ENCODE results near the gene SLC13A3. TPM values are rescaled to one million over a fixed set of nuclear protein-coding genes. Genes with fewer than 3 reads are reported as not detected.
A peak's percentile ranks its signal among the peaks of the same experiment; 100 is the strongest.

Gene SLC13A3
- total RNA-seq, 1 donor from 2014 or later: 7.9 TPM

DNA sequence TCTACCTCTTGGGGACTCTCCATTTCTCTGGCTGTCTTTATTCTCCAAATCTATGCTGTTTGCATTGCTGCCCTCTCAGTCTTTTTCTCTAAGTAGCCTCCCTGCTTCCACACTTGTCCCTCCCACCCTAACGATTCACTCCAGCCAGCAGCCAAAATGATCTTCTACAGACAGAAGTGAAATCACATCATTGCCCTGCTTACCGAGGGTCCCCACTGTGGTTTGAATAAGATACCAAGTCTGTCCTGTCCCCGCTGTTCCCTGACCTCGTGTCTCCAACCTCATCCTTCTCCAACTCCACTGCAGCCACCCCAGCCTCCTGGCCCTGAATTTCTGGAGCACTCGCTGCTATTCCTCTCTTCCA, 89.3 kb downstream of the SLC13A3 start:
- Mint-ChIP-seq H3K27ac (no peak overlapping the region), H3K27me3 (no peaks in the 10 kb centered on the region), H3K4me3 (no peak overlapping the region), H3K9me3 (no peaks in the 10 kb centered on the region), H3K4me1 (ENCODE audit: unreplicated experiment) (no peaks in the 10 kb centered on the region), H3K36me3 (no peaks in the 10 kb centered on the region)
- TF ChIP-seq, protein P1, sequence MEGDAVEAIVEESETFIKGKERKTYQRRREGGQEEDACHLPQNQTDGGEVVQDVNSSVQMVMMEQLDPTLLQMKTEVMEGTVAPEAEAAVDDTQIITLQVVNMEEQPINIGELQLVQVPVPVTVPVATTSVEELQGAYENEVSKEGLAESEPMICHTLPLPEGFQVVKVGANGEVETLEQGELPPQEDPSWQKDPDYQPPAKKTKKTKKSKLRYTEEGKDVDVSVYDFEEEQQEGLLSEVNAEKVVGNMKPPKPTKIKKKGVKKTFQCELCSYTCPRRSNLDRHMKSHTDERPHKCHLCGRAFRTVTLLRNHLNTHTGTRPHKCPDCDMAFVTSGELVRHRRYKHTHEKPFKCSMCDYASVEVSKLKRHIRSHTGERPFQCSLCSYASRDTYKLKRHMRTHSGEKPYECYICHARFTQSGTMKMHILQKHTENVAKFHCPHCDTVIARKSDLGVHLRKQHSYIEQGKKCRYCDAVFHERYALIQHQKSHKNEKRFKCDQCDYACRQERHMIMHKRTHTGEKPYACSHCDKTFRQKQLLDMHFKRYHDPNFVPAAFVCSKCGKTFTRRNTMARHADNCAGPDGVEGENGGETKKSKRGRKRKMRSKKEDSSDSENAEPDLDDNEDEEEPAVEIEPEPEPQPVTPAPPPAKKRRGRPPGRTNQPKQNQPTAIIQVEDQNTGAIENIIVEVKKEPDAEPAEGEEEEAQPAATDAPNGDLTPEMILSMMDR (conservative IDR thresholded peaks at IDR 0.05): no peak
- no peak for DNase-seq (ENCODE audit: extremely low spot score, unreplicated experiment)

DNA sequence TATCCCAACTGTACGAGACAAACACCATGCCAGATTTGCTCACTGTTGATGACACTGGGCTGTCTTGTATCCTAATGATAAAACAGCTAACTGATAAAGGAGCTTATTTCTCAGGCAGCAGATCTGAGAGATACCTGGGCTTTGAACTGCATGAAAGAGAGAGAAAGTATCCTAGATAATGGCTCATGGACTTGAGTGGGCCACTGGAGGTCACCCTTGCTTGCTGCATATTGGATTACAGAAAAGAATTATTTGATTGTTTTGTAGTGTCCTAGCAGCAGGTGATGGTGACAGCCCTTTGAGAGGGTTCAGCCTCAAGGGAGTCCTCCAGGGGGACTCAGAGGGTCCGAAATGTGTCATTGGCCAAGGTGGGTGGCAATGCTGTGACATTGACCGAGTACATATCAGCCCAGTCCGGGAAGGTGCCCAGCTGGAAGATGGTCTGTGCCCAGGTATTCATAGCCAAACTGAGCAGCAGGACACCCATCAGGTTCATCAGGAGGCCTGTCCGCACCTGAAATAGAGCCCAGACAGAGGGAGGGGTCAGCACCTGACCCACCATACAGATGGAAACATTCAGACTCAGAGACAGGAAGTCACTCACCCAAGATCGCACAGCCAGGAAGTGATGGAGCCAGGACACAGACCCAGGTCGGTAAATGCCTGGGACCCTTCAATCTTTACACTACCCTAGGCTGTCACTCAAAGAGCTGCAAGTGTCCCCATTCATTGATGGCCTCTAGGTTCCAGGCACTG, 91.4 kb downstream of the SLC13A3 start:
- Mint-ChIP-seq H3K4me1 (ENCODE audit: unreplicated experiment) (no peaks in the 10 kb centered on the region), H3K36me3 (no peaks in the 10 kb centered on the region), H3K27me3 (peaks cover 4% of the 10 kb centered on the region), H3K27ac (no peak overlapping the region), H3K4me3 (no peak overlapping the region), H3K9me3 (no peaks in the 10 kb centered on the region)
- DNase-seq (ENCODE audit: extremely low spot score, unreplicated experiment): no peak
- TF ChIP-seq, protein P1 (conservative IDR thresholded peaks at IDR 0.05): peak; percentile 14

DNA sequence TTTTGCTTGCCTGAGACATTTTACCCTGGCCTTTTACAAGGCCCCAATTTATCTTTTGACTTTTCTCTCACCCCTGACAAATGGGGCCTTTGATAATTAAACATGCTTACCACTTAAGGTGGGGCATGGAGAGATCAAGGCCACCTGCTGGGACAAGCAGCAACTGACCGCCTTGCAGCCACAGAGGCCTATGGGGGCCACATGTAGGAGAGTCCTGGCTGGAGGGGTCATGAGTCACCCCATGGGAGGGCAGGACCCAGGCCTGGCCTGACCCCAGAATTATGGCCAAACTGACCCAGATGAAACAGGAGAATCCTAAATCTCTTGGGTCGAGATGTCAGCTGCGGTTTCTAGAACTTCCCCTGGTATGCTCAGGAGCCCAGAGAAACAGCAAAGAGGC, 92.3 kb downstream of the SLC13A3 start:
- DNase-seq (ENCODE audit: extremely low spot score, unreplicated experiment): no peak
- no peaks in the 10 kb centered on the region for H3K4me1 Mint-ChIP-seq (ENCODE audit: unreplicated experiment)
- TF ChIP-seq, protein P1 (conservative IDR thresholded peaks at IDR 0.05): no peak
- no peak overlapping the region for H3K27ac Mint-ChIP-seq
- no peaks in the 10 kb centered on the region for H3K9me3 Mint-ChIP-seq
- no peaks in the 10 kb centered on the region for H3K36me3 Mint-ChIP-seq
- no peak overlapping the region for H3K4me3 Mint-ChIP-seq
- H3K27me3 Mint-ChIP-seq: peaks cover 4% of the 10 kb centered on the region

DNA sequence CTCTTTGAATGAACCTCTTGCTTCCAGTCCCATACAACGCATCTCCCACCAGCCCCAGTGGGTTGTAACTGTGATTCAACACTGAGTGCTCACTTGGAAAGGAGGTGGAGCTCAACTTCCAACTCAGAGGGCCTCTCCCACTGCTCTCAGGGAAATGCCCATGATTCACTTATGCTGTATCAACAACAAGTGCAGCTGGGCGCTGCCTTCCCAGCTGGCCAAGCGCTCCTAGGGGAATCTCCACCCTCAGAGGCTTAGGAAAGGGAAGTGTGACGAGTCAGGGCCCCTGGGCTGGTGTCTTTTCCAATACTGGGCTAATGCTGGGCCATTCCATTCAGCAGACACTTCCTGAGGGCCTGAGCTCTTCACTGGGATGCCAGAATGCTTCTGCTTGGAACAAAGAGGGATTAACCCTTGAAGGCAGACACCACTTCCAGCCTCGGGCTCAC, 92.7 kb downstream of the SLC13A3 start:
- H3K4me3 Mint-ChIP-seq: no peak overlapping the region
- no peak overlapping the region for H3K27ac Mint-ChIP-seq
- no peak for DNase-seq (ENCODE audit: extremely low spot score, unreplicated experiment)
- no peaks in the 10 kb centered on the region for H3K36me3 Mint-ChIP-seq
- H3K27me3 Mint-ChIP-seq: peaks cover 4% of the 10 kb centered on the region
- H3K4me1 Mint-ChIP-seq (ENCODE audit: unreplicated experiment): no peaks in the 10 kb centered on the region
- H3K9me3 Mint-ChIP-seq: no peaks in the 10 kb centered on the region
- TF ChIP-seq, protein P1 (conservative IDR thresholded peaks at IDR 0.05): no peak

DNA sequence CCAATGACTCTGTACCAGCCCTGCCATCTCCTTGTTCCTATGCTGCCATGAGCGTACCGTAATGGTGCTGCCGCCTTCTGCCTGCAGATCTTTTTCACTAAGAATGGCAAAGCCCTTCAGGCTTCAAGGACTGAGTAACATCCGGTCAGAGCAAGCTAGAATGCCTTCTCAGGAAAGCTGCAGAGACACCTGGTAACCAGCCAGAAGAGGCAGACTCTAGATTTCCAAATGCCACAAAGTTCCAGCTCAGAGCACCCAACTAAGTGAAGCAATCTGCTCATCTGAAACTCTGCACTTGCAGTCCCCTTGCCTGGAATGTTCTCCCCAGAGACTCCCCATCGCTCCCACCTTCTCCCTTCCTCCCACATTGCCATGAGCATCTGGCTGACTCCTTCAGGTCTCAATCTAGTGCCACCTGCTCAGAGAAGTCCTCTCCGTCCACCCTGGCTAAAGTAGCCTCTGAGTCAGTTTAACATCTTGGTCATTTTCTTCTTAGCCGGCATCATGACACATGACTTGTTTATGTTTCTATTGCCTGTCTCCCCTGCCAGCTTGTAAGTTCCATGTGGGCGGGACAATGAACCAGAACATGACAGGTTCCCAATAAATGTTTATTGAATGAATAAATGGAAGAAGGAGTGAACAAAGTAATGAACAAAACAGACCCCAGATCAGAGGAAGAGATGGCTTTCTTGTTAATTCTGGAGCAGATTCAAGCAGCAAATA, 93.9 kb downstream of the SLC13A3 start:
- Mint-ChIP-seq H3K4me1 (ENCODE audit: unreplicated experiment) (no peaks in the 10 kb centered on the region), H3K36me3 (no peaks in the 10 kb centered on the region), H3K9me3 (no peaks in the 10 kb centered on the region), H3K27me3 (peaks cover 4% of the 10 kb centered on the region), H3K27ac (no peak overlapping the region), H3K4me3 (no peak overlapping the region)
- TF ChIP-seq, protein P1 (conservative IDR thresholded peaks at IDR 0.05): no peak
- no peak for DNase-seq (ENCODE audit: extremely low spot score, unreplicated experiment)

Data from type B pancreatic cell (in vitro differentiated cells).